Karpas-422 (cell line): ENCODE measurements around the gene ACAT2. TPM values are rescaled to one million over a fixed set of nuclear protein-coding genes. Genes with fewer than 3 reads are reported as not detected.
"Not testable (repeated sequence)": the region's sequence is repeated elsewhere in the genome, so short reads cannot be mapped to it uniquely, and the experiment has no call there.

Experiments used
- DNase-seq: peaks from one replicate; pipeline ENCODE4 v3.0.0-alpha.2; 2015
- H2AFZ ChIP-seq: fragments of 200-600 bp; sonication (generic); 2 replicates; pipeline ENCODE4 v1.6.1; 2014; ENCODE audit warnings: antibody characterized with exemption, low read length, mixed read lengths
- H3K27ac ChIP-seq: fragments of 200-600 bp; sonication (generic); 2 replicates; pipeline ENCODE4 v1.5.1; 2014; ENCODE audit warnings: mild to moderate bottlenecking, low read length, moderate library complexity
- H3K27me3 ChIP-seq: fragments of 200-600 bp; sonication (generic); 2 replicates; pipeline ENCODE4 v1.6.1; 2014; ENCODE audit warnings: low read length, mixed read lengths
- H3K36me3 ChIP-seq: fragments of 200-600 bp; sonication (generic); 2 replicates; pipeline ENCODE4 v1.6.1; 2014; ENCODE audit warnings: low read length, mixed read lengths; ENCODE audit not compliant: insufficient read depth
- H3K4me1 ChIP-seq: fragments of 200-600 bp; sonication (generic); 2 replicates; pipeline ENCODE4 v1.6.1; 2014; ENCODE audit warnings: mild to moderate bottlenecking, low read length, mixed read lengths
- H3K4me2 ChIP-seq: fragments of 200-600 bp; sonication (generic); 2 replicates; pipeline ENCODE4 v1.6.1; 2014; ENCODE audit warnings: low read length, low read depth, mild to moderate bottlenecking; ENCODE audit not compliant: poor library complexity, severe bottlenecking
- H3K4me3 ChIP-seq: fragments of 200-600 bp; sonication (generic); 2 replicates; pipeline ENCODE4 v1.5.1; 2014; ENCODE audit warnings: mild to moderate bottlenecking, antibody characterized with exemption, low read length, mixed read lengths
- H3K79me2 ChIP-seq: fragments of 200-600 bp; sonication (generic); 2 replicates; pipeline ENCODE4 v1.6.1; 2014; ENCODE audit warnings: mild to moderate bottlenecking, low read length, mixed read lengths
- H3K9ac ChIP-seq: fragments of 200-600 bp; sonication (generic); 2 replicates; pipeline ENCODE4 v1.6.0; 2014; ENCODE audit warnings: low read length
- H3K9me2 ChIP-seq: fragments of 200-600 bp; sonication (generic), shearing (Covaris generic); replicated peaks from 2 replicates; pipeline ENCODE4 v1.6.0; 2014; ENCODE audit warnings: mild to moderate bottlenecking, low read length, moderate library complexity; ENCODE audit not compliant: insufficient read depth
- H3K9me3 ChIP-seq: fragments of 300-700, 200-600 bp; sonication (generic); 2 replicates; pipeline ENCODE4 v1.6.1; 2014; ENCODE audit warnings: low read length, mixed read lengths
- H4K20me1 ChIP-seq: fragments of 200-600 bp; sonication (generic); 2 replicates; pipeline ENCODE4 v1.6.1; 2014; ENCODE audit warnings: mild to moderate bottlenecking, antibody characterized with exemption, low read length, low read depth; ENCODE audit not compliant: insufficient read depth
- total RNA-seq: library from RNA; depleted of rRNA; stranded (reverse); fragments of >200 nt; shearing (Covaris generic); gene quantifications from 2 replicates; pipeline ENCODE4 v1.2.3, GENCODE V29; 2014; ENCODE audit warnings: low replicate concordance; rRNA removed

ACAT2 gene
- 72.9 and 79.7 TPM in 2 replicates for total RNA-seq

- no peaks in the 10 kb centered on the region for H4K20me1 ChIP-seq
- no peaks in the 10 kb centered on the region for H3K9me2 ChIP-seq
- H3K27ac ChIP-seq, result peak within 1 kb of the TSS; percentile 96
- H3K27me3 ChIP-seq, result no peaks in the 10 kb centered on the region
- peaks cover 31% of the 10 kb centered on the region for H3K4me1 ChIP-seq
- peak within 1 kb of the TSS; percentile 95 for H3K4me2 ChIP-seq
- no peak within 1 kb of the TSS; the same call in 1 of the 2 replicates for H2AFZ ChIP-seq
- H3K9ac ChIP-seq, result peak within 1 kb of the TSS; percentile 99
- DNase-seq, result peak; percentile 98
- H3K4me3 ChIP-seq, result peak within 1 kb of the TSS; percentile 87
- peaks cover 33% of the 10 kb centered on the region for H3K79me2 ChIP-seq
- H3K9me3 ChIP-seq, result no peaks in the 10 kb centered on the region
- peaks cover 46% of the 10 kb centered on the region for H3K36me3 ChIP-seq
Observed at GRCh38 chr6:159761873-159762680, at the start of gene ACAT2. TSS of gene ACAT2 (plus strand) at chr6:159762045. CDS start at chr6:159762088, 43 bp downstream.

- not testable (repeated sequence) for H3K79me2 ChIP-seq, H3K9me3 ChIP-seq, H3K36me3 ChIP-seq, H2AFZ ChIP-seq, H3K4me2 ChIP-seq, H3K4me3 ChIP-seq, H4K20me1 ChIP-seq, H3K27me3 ChIP-seq, H3K4me1 ChIP-seq, H3K9ac ChIP-seq, DNase-seq, H3K27ac ChIP-seq, H3K9me2 ChIP-seq
Observed at GRCh38 chr6:159712389-159712788, 49.5 kb upstream of the ACAT2 start.

GRCh38 chr6:159713984-159714383 is 47.9 kb upstream of the ACAT2 start:
- Histone ChIP-seq H3K4me1 (no peaks in the 10 kb centered on the region), H3K9me3 (no peaks in the 10 kb centered on the region), H3K9me2 (no peaks in the 10 kb centered on the region), H4K20me1 (no peaks in the 10 kb centered on the region), H3K36me3 (0 out of 2 replicates have a peak, but pooled peaks cover 2% of the 10 kb centered on the region), H3K4me3 (no peak overlapping the region), H3K9ac (no peak overlapping the region), H3K79me2 (peaks cover 2% of the 10 kb centered on the region; the same call in 1 of the 2 replicates), H3K4me2 (no peak overlapping the region), H2AFZ (no peak overlapping the region), H3K27ac (no peak overlapping the region), H3K27me3 (no peaks in the 10 kb centered on the region)
- no peak for DNase-seq

GRCh38 chr6:159714404-159714803 is 47.4 kb upstream of the ACAT2 start:
- Histone ChIP-seq H3K4me3 (no peak overlapping the region), H3K4me2 (no peak overlapping the region), H3K9me3 (no peaks in the 10 kb centered on the region), H4K20me1 (no peaks in the 10 kb centered on the region), H3K9ac (no peak overlapping the region), H2AFZ (no peak overlapping the region), H3K27me3 (no peaks in the 10 kb centered on the region), H3K27ac (no peak overlapping the region), H3K79me2 (peaks cover 2% of the 10 kb centered on the region; the same call in 1 of the 2 replicates), H3K36me3 (0 out of 2 replicates have a peak, but pooled peaks cover 2% of the 10 kb centered on the region), H3K4me1 (no peaks in the 10 kb centered on the region), H3K9me2 (no peaks in the 10 kb centered on the region)
- no peak for DNase-seq

- no peak overlapping the region for H3K27ac ChIP-seq
- peaks cover 2% of the 10 kb centered on the region; the same call in 1 of the 2 replicates for H3K79me2 ChIP-seq
- H3K27me3 ChIP-seq, result no peaks in the 10 kb centered on the region
- H2AFZ ChIP-seq, result no peak overlapping the region
- H3K4me3 ChIP-seq, result no peak overlapping the region
- H3K36me3 ChIP-seq, result 0 out of 2 replicates have a peak, but pooled peaks cover 2% of the 10 kb centered on the region
- H3K9me2 ChIP-seq, result no peaks in the 10 kb centered on the region
- H3K4me1 ChIP-seq, result no peaks in the 10 kb centered on the region
- no peaks in the 10 kb centered on the region for H4K20me1 ChIP-seq
- H3K4me2 ChIP-seq, result no peak overlapping the region
- H3K9me3 ChIP-seq, result no peaks in the 10 kb centered on the region
- H3K9ac ChIP-seq, result no peak overlapping the region
- DNase-seq, result no peak
Observed at GRCh38 chr6:159715166-159715565, 46.7 kb upstream of the ACAT2 start.

- H3K4me3 ChIP-seq, result no peak overlapping the region
- no peak for DNase-seq
- no peak overlapping the region for H3K9ac ChIP-seq
- no peaks in the 10 kb centered on the region for H3K27me3 ChIP-seq
- H4K20me1 ChIP-seq, result 0 out of 2 replicates have a peak, but pooled peaks cover 3% of the 10 kb centered on the region
- no peak overlapping the region for H3K27ac ChIP-seq
- peaks cover 6% of the 10 kb centered on the region; the same call in 1 of the 2 replicates for H3K79me2 ChIP-seq
- no peak overlapping the region for H3K4me2 ChIP-seq
- H3K4me1 ChIP-seq, result no peaks in the 10 kb centered on the region
- H2AFZ ChIP-seq, result no peak overlapping the region
- 0 out of 2 replicates have a peak, but pooled peaks cover 2% of the 10 kb centered on the region for H3K36me3 ChIP-seq
- H3K9me3 ChIP-seq, result no peaks in the 10 kb centered on the region
- H3K9me2 ChIP-seq, result no peaks in the 10 kb centered on the region
Observed at GRCh38 chr6:159715605-159716004, 46.2 kb upstream of the ACAT2 start.

- Histone ChIP-seq H3K4me3 (no peak overlapping the region), H3K27me3 (no peaks in the 10 kb centered on the region), H4K20me1 (0 out of 2 replicates have a peak, but pooled peaks cover 3% of the 10 kb centered on the region), H3K9ac (no peak overlapping the region), H3K36me3 (0 out of 2 replicates have a peak, but pooled peaks cover 2% of the 10 kb centered on the region), H3K27ac (no peak overlapping the region), H3K4me2 (no peak overlapping the region), H3K79me2 (peaks cover 6% of the 10 kb centered on the region; the same call in 1 of the 2 replicates), H3K9me2 (no peaks in the 10 kb centered on the region), H2AFZ (no peak overlapping the region), H3K4me1 (no peaks in the 10 kb centered on the region), H3K9me3 (no peaks in the 10 kb centered on the region)
- DNase-seq, result no peak
Observed at GRCh38 chr6:159716247-159717096, 45.4 kb upstream of the ACAT2 start.

GRCh38 chr6:159718634-159719033 is 43.2 kb upstream of the ACAT2 start:
- Histone ChIP-seq H3K79me2 (peaks cover 23% of the 10 kb centered on the region), H3K9me3 (no peaks in the 10 kb centered on the region), H3K9me2 (no peaks in the 10 kb centered on the region), H3K27ac (no peak overlapping the region), H4K20me1 (0 out of 2 replicates have a peak, but pooled peaks cover 3% of the 10 kb centered on the region), H3K4me1 (no peaks in the 10 kb centered on the region), H3K4me3 (no peak overlapping the region), H3K27me3 (no peaks in the 10 kb centered on the region), H3K4me2 (no peak overlapping the region), H3K9ac (no peak overlapping the region), H2AFZ (no peak overlapping the region), H3K36me3 (0 out of 2 replicates have a peak, but pooled peaks cover 2% of the 10 kb centered on the region)
- no peak for DNase-seq
